GM21360 (cell line): ENCODE results near the gene ZPR1.
"Not testable (repeated sequence)": the region's sequence is repeated elsewhere in the genome, so short reads cannot be mapped to it uniquely, and the experiment has no call there.

ENCODE experiments used
- ATAC-seq: cut with Tn5 transposase; IDR thresholded peaks from one replicate; pipeline ENCODE4 v1.9.1; 2021; ENCODE audit warnings: mild to moderate bottlenecking, moderate library complexity; ENCODE audit not compliant: unreplicated experiment

The ZPR1 gene

DNA sequence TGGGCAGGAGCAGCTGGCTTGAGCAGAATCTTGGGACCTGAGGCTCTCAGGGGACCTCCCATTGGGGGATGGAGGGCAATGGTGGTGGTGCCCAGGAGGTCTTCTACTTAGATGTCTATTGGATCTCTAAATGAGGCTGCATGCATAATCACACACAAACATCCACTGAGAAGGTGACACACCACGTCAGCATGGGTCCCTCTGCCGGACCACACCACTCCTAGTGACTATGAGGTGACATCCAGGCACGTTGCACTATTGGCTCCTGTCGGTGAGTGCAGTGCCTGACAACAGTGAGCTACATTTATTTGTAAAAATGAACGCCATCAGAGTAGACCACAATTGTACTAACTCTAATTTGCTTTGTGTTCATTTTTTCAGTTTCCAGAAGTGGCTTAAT, 37.6 kb upstream of the ZPR1 start:
- no peak for ATAC-seq

DNA sequence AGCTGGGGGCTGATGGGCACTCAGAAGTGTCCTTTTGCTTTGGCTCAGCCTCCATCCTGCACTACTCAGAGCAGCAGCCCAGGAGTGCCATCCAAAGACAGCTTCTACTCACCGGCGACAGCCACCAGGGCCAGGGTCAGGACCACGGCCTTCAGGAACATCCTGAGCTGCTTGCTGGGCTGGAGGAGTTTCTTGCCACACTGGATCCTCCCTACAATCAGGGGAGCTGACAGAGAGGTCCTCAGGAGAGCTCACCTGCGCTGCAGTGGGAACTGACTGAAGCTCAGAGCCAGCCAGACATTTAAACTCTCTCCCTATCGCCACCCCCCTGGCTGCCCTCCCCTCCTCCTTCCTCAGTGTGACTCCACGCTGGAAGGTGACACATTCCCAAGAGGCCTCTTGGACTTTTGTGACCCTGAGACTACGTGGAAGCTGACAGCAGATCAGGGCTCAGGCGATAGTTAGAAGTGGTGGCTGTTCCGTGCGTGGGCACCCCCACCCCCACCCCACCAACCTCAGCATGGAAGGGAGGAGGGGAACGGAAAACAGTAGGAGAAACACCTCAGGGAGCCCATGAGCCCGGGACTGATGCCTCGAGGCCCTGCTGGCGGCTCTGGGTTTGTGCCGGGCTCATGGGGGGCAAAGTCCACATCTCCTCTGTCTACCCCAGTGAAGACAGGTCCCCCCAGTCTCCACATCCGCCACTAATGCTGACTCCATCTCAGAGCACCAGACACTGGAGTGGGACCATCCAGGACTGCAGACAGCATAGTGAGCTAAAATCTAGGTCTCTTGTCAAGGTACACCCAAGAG, 35.4 kb upstream of the ZPR1 start, which contains the start of gene APOA4:
APOA4 (minus strand) TSS at position 274 of the 813 bp plus-strand sequence; CDS start at position 161, 113 bp downstream.
- ATAC-seq = no peak

GRCh38 chr11:116822575-116822974, 34.8 kb upstream of the ZPR1 start:
- ATAC-seq = no peak

DNA sequence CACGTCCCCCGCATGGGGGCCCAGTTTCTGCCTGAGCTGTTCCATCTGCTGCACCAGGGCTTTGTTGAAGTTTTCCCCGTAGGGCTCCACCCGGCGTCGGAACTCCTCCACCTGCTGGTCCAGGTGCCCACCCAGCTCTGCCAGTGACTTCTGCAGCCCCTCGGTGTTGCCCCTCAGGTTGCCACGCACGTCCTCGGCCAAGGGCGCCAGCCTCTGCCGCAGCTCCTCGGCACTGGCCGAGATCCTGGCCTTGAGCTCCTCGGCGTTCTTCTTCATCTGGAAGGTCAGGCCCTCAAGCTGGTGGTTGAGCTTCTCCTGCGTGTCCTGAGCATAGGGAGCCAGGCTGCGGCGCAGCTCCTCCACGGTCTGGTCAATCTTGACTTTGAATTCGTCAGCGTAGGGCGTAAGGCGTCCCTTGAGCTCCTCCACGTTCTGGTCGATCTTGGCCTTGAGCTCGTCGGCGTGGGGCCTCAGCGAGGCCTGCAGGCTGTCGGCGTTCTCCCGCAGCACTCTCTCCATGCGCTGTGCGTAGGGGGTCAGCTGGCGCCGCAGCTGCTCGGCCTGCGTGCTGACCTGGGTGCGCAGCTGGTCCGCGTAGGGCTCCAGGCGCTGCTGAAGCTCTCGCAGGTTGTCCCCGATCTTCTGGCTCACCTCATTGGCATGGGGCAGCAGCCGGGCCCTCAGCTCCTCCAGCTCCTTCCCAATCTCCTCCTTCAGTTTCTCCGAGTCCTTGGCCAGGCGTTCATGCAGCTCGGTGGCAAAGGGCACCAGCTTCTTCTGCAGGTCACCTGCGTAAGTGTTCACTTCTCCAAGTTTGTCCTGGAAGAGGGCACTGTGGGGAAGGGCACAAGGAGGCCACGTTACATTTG, 33.5 kb upstream of the ZPR1 start:
- ATAC-seq = no peak

DNA sequence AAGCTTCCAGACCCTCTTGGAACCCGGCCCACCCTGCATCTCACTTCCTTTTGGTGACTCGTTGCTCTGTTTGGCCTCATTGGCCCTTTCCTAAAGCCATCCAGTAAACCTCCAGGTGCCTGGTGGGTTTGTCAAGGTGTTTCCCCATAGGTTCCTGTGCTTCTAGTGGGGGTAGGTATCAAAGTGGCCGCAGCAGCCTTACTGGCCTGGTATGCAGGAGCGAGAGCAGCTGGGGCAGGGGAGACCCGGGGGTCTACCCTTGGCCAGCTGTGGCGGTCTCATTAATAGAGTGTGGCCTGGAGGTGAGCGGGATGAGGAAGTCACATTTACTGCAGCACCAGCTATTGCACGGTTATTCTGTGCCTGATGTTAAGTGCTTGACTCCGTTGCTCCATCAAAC, 31.2 kb upstream of the ZPR1 start:
- ATAC-seq = no peak

DNA sequence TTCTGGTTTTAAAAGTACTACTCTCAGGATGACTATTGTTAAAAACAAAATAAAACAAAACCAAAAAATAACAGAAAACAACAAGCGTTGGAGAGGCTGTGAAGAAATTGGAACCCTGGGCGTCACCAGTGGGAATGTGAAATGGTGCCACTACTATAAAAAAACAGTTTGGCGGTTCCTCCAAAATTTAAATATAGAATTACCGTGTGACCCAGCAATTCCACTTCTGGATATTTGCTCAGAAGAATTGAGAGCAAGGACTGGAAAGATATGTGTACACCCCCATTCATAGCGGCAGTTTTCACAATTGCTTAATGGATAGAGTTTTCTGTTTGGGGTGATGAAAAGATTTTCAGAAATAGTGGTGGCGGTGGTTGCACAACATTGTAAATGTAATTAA, 26.7 kb upstream of the ZPR1 start:
- no peak for ATAC-seq

DNA sequence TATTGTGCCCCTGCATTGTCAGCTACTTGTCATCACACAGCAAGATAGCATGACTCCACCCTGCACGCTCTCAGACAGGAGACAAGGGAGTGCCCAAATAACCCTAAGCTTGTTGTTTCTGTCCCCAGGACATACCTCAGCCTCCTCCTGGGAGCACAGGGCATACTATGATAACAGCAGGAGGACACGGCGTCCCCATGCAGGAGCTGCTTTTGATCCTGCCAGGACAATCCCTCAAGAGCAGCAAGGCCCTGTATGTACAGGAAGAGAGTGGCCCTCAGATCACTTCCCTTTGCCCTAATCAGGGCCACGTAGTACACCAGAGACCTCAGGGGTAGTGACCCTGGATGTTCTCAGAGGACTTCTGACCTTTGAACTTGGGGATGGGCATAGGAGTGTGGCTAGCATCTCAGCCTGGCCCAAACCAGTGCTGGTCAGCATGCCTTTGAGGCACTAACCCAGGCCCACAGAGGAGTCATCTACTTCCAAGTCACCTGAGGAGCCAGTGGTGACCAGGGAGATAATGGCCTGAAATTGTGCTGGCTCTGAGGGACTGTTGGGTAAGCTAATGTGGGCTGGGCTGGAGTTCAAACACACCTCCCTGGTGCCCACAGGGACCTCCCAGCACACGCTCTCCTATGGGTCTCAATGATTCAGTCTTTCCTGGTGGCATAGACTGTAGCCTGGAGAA, 26.1 kb upstream of the ZPR1 start:
- no peak for ATAC-seq

DNA sequence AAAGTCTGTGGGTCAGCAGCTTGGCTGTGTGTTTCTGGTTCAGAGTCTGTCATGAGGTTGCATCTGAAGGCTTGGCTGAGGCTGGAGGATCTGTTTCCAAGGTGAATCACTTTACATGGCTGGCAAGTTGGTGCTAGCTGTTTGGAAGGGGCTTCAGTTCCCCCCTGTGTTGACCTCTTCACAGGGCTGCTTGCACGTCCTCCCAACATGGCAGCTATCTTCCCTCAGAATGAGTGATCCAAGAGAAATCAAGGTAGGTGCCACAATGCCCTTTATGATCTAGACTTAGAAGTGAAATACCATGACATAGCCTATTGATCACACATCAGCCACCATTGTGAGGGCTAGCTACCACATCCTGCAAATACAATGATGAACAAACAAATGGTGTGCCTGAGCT, 25.3 kb upstream of the ZPR1 start:
- no peak for ATAC-seq

DNA sequence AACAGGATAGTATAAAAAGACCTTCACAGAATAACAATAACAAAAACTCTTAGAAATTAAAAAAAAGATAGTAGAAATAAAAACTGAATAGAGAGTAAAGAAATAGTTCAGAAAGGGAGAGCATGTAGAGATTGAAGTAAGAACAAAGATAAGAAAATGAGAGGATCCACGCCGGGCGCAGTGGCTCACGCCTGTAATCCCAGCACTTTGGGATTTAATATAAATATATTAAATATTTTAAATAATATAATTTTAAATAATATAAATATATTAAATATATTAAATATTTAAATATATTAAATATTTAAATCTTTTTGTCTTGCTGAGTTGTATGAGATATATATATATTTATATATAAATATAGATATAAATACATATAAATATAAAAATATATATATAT, 24.3 kb upstream of the ZPR1 start:
- no peak for ATAC-seq

GRCh38 chr11:116811194-116811593, 23.4 kb upstream of the ZPR1 start:
- ATAC-seq = no peak

DNA sequence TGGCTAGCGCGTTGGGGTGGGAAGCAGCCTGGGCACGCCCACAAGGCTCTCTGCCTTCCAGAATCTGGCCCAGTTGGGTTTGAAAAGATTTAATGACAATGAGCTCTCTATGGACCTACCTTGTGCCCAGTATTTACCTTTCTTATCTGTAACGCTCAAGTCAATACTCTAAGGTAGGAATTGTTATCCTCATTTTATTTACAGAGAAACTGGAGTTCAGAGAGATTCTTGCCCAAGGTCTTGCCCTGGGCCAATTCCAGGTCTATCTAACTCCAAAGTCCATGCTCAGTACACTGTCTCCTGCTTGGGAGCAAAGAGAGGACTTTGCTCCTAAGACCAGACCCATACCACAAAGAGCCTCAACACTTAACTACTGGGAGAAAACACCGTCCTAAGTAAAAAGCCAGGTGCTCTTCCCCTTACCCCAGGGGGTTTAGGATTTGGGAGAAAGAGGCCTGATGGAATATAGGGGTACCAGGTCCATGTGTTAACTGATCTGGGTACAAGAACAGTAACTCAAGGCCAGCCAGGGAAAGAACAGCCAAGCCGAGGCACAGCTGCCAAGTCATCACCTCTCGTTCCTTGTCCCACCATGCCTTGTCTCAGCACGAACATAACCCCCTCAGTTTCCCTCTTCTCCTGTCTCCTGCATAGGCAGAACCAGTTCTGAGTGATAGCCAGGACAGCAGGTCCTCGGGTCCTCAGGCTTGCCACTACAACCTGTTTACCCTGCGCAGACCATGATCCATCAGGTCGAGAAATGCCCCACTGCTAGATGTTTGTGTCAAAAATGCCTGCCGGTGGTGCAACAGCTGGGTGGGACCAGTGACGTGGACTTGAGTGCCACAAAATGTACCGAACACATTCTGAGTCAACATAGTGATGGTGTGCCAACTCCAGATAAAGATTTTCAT, 20.7 kb upstream of the ZPR1 start:
- ATAC-seq = no peak

DNA sequence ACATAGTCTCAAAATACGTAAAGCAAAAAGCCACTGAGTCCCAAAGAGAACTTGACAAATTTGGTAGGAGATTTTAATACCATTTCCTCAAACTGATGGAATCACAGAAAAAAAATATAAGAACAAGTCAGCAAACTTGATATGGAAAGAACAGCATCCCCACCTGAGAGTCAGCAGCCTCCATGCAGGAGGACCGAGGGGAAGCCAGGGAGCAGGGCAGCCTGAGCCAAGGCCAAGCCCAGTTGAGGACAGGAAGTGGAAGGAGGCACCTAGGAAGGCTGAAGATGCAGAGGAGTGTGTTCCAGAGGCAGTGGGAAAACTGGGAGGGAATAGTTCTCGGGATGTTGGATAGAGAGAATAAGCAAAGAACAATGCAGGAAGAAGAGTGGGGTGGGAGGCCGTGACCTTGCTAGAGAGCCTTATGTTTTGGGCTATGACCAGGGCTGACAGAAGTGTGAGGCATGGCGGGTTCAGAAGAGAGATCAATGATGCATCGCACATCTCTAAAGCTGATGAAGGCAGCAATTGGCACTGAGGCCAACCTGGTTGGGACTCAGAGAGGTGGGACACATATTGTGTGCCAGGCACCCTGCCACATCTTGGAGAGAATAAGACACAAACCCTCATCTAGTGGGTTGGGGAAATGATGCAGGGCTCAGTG, 19.9 kb upstream of the ZPR1 start:
- no peak for ATAC-seq

- ATAC-seq = no peak
These were observed 16.2 kb upstream of the ZPR1 start for GRCh38 chr11:116804001-116804400.

- not testable (repeated sequence) for ATAC-seq
These were observed 13.8 kb upstream of the ZPR1 start for GRCh38 chr11:116801662-116802061.

DNA sequence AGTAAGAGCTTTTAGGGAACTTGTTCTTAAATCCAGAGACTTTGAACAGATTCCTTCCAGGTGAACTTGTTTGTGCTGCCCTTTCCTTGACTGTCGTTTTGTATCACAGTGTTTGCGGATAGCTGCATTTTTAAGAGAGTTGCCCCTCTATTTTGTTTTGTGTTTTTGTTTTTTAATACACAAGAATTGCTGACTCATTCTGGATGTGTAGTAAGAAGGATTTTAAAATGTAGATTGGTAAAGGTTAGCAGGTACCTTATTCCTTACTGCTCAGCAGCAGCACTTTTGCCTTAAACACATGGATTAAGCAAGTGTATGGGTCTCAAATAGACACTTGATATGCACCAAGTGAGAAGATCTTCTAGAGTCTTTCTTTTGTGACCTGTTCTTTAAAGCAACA, 12.8 kb upstream of the ZPR1 start:
- ATAC-seq = no peak

DNA sequence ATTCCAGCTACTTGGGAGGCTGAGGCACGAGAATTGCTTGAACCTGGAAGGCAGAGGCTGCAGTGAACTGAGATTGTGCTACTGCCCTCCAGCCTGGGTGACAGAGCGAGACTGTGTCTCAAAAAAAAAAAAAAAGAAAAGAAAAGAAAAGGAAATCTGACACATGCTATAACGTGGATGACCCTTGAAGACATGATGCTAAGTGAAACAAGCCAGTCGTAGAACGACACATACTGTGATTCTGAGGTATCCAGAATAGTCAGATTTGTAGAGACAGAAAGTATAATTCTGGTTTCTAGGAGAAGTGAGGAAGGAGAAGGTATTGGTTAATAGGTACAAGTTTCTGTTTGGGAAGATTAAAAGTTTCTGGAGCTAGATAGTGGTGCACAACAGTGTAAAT, 10.5 kb upstream of the ZPR1 start:
- no peak for ATAC-seq

DNA sequence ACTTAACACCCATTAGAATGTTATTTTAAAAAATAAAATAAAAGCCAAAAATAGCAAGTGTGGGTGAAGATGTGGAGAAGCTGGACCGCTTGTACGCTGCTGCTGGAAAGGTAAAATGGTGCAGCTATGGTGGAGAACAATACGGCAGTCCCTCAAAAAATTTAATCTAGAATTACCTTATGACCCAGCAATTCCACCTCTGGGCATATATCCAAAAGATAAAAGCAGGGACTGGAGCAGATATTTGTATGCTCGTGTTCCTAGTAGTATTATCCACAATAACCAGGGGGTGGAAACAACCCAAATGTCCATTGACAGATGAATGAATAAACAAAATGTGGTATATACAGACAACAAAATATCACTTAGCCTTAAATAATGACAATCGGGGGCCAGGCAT, 10.0 kb upstream of the ZPR1 start:
- no peak for ATAC-seq

GRCh38 chr11:116796548-116796947, 8.7 kb upstream of the ZPR1 start:
- no peak for ATAC-seq

GRCh38 chr11:116794851-116795250, 7.0 kb upstream of the ZPR1 start:
- no peak for ATAC-seq

- no peak for ATAC-seq
These were observed 5.9 kb upstream of the ZPR1 start for GRCh38 chr11:116793772-116794097.
